ENCODE data around the gene NRDE2. TPM values are rescaled to one million over a fixed set of nuclear protein-coding genes. Genes with fewer than 3 reads are reported as not detected.

NRDE2 gene
- total RNA-seq, 1 donor from 2014 or later = 22.2 TPM

DNA sequence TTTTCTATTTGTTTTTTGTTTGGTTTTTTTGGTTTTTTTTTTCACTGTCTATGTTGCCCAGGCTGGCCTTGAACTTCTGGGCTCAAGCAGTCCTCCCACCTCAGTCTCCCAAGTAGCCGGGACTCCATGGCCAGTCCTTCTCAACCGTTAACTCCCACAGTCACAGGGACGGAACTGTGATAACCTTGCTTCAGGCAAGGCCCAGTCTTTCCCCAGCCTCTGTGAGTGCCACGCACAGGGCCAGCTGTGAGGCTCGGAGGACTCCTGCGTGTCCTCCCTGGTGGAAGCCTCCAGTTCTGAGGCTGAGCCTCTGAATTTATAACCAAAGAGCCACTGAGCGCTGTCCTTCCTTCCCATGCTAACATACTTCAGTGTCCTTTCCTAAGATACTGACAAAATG lies 51.6 kb downstream of the NRDE2 start:
- Histone ChIP-seq H3K9me3 (no peaks in the 10 kb centered on the region), H3K4me1 (peaks cover 11% of the 10 kb centered on the region), H3K27ac (no peak overlapping the region), H3K27me3 (ENCODE audit: low read depth) (no peaks in the 10 kb centered on the region), H3K36me3 (peaks cover 77% of the 10 kb centered on the region), H3K4me3 (no peak overlapping the region)
- ATAC-seq (no peak), DNase-seq (no peak)
- intact Hi-C loops (cut with DNase I) = no loop called here
- no peak for TF ChIP-seq CTCF (IDR thresholded peaks at IDR 0.05)

GRCh38 chr14:90278199-90279175 lies 53.3 kb downstream of the NRDE2 start:
- peaks cover 14% of the 10 kb centered on the region for H3K4me1 ChIP-seq
- intact Hi-C loops (cut with DNase I) = no loop called here
- no peaks in the 10 kb centered on the region for H3K27me3 ChIP-seq (ENCODE audit: low read depth)
- ATAC-seq (no peak), DNase-seq (no peak)
- no peak overlapping the region for H3K4me3 ChIP-seq
- no peak overlapping the region for H3K27ac ChIP-seq
- peaks cover 70% of the 10 kb centered on the region for H3K36me3 ChIP-seq
- TF ChIP-seq CTCF (IDR thresholded peaks at IDR 0.05) = no peak
- H3K9me3 ChIP-seq = no peaks in the 10 kb centered on the region

DNA sequence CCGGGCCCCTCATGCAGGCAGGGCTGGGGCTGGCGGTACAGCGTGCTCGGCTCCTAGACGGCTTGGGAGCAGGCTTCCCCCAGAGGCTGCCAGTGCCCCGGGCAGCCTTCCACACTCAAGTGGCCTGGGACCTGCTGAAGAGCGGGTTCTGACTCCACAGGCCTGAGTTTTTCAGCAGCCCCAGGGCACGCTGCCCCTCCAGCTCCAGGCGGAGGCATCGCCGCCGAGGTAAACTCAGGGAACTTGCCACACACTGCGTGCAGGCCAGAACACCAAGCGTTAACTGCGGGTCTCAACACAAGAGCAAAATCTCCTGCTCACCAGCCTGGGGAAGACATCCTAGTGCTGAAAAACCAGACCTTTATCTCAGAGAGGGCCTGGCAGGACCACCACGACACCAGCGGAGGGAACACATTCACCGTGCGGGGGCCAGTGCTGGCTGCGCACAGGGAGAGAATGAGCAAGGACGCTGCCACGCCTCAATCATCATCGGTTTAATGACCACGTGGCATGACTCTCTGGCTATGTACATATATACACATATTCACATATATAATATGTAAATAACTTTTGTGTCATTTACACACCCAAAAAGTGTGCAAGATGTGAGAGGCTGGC lies 54.1 kb downstream of the NRDE2 start:
- Histone ChIP-seq H3K4me3 (no peak overlapping the region), H3K36me3 (peaks cover 70% of the 10 kb centered on the region), H3K4me1 (peaks cover 14% of the 10 kb centered on the region), H3K9me3 (no peaks in the 10 kb centered on the region), H3K27ac (no peak overlapping the region), H3K27me3 (ENCODE audit: low read depth) (no peaks in the 10 kb centered on the region)
- ATAC-seq (no peak), DNase-seq (no peak)
- intact Hi-C loops (cut with DNase I) = no loop called here
- no peak for TF ChIP-seq CTCF (IDR thresholded peaks at IDR 0.05)

- ATAC-seq = peak in 1 of 2 donors; percentile 56
- no peaks in the 10 kb centered on the region for H3K9me3 ChIP-seq
- no peak overlapping the region for H3K4me3 ChIP-seq
- H3K27me3 ChIP-seq (ENCODE audit: low read depth) = no peaks in the 10 kb centered on the region
- DNase-seq = peak; percentile 70
- peaks cover 68% of the 10 kb centered on the region for H3K36me3 ChIP-seq
- H3K27ac ChIP-seq = no peak overlapping the region
- intact Hi-C loops (cut with DNase I) = no loop called here
- no peak for TF ChIP-seq CTCF (IDR thresholded peaks at IDR 0.05)
- peaks cover 14% of the 10 kb centered on the region for H3K4me1 ChIP-seq
Observed at GRCh38 chr14:90276646-90277367, 54.9 kb downstream of the NRDE2 start.

GRCh38 chr14:90275820-90276219 lies 55.9 kb downstream of the NRDE2 start:
- no peak for TF ChIP-seq CTCF (IDR thresholded peaks at IDR 0.05)
- Histone ChIP-seq H3K27ac (peak overlapping the region; percentile 51), H3K9me3 (no peaks in the 10 kb centered on the region), H3K4me1 (peaks cover 14% of the 10 kb centered on the region), H3K36me3 (peaks cover 74% of the 10 kb centered on the region), H3K4me3 (no peak overlapping the region), H3K27me3 (ENCODE audit: low read depth) (no peaks in the 10 kb centered on the region)
- ATAC-seq (no peak), DNase-seq (no peak)
- intact Hi-C loops (cut with DNase I) = no loop called here
